Measurements from ENCODE around the gene PA2G4.

PA2G4 gene

GRCh38 chr12:56127485-56127887 lies 23.1 kb downstream of the PA2G4 start:
- DNase-seq (ENCODE audit: low spot score), result no peak

GRCh38 chr12:56127888-56128669 lies 23.7 kb downstream of the PA2G4 start, which contains the start of gene ESYT1:
TSS of gene ESYT1 (plus strand) at chr12:56128267. CDS start at chr12:56128320, 53 bp downstream.
- DNase-seq (ENCODE audit: low spot score), result peak; percentile 99

- no peak for DNase-seq (ENCODE audit: low spot score)
Observed at GRCh38 chr12:56128670-56129205, 24.4 kb downstream of the PA2G4 start.

- no peak for DNase-seq (ENCODE audit: low spot score)
Observed at GRCh38 chr12:56129206-56129941, 25.0 kb downstream of the PA2G4 start.

- DNase-seq (ENCODE audit: low spot score), result no peak
Observed at GRCh38 chr12:56129942-56130495, 25.7 kb downstream of the PA2G4 start.

GRCh38 chr12:56130876-56131275 lies 26.5 kb downstream of the PA2G4 start:
- no peak for DNase-seq (ENCODE audit: low spot score)

GRCh38 chr12:56134897-56135296 lies 30.5 kb downstream of the PA2G4 start:
- DNase-seq (ENCODE audit: low spot score), result no peak

GRCh38 chr12:56137853-56138571 lies 33.7 kb downstream of the PA2G4 start:
- no peak for DNase-seq (ENCODE audit: low spot score)

- DNase-seq (ENCODE audit: low spot score), result no peak
Observed at GRCh38 chr12:56141946-56142784, 37.8 kb downstream of the PA2G4 start.

- DNase-seq (ENCODE audit: low spot score), result no peak
Observed at GRCh38 chr12:56143217-56143616, 38.9 kb downstream of the PA2G4 start.

GRCh38 chr12:56143870-56144269 lies 39.5 kb downstream of the PA2G4 start:
- no peak for DNase-seq (ENCODE audit: low spot score)

- no peak for DNase-seq (ENCODE audit: low spot score)
Observed at GRCh38 chr12:56145217-56145616, 40.9 kb downstream of the PA2G4 start.

- DNase-seq (ENCODE audit: low spot score), result no peak
Observed at GRCh38 chr12:56146492-56147460, 42.4 kb downstream of the PA2G4 start.

- no peak for DNase-seq (ENCODE audit: low spot score)
Observed at GRCh38 chr12:56150563-56150962, 46.2 kb downstream of the PA2G4 start.

- DNase-seq (ENCODE audit: low spot score), result no peak
Observed at GRCh38 chr12:56151672-56152131, 47.3 kb downstream of the PA2G4 start.

- DNase-seq (ENCODE audit: low spot score), result peak; percentile 82
Observed at GRCh38 chr12:56152132-56152755, 47.9 kb downstream of the PA2G4 start, which contains the start of gene MYL6B. TSS of gene MYL6B (plus strand) at chr12:56152587. CDS start at chr12:56153919, 1,332 bp downstream.

GRCh38 chr12:56152756-56153677 lies 48.7 kb downstream of the PA2G4 start:
- DNase-seq (ENCODE audit: low spot score), result no peak

GRCh38 chr12:56153678-56154065 lies 49.3 kb downstream of the PA2G4 start:
- no peak for DNase-seq (ENCODE audit: low spot score)

All from pons (tissue), 1 donor.